GOT3 (cell line): Measurements from ENCODE around the gene BPHL.
A peak's percentile ranks its signal among the peaks of the same experiment; 100 is the strongest.
"Not testable (repeated sequence)": the region's sequence is repeated elsewhere in the genome, so short reads cannot be mapped to it uniquely, and the experiment has no call there.

Source experiments
- DNase-seq: peaks from one replicate; lab custom pipeline; 2025; ENCODE audit warnings: mixed read lengths; lab: John Stamatoyannopoulos, UW

Gene BPHL

DNA sequence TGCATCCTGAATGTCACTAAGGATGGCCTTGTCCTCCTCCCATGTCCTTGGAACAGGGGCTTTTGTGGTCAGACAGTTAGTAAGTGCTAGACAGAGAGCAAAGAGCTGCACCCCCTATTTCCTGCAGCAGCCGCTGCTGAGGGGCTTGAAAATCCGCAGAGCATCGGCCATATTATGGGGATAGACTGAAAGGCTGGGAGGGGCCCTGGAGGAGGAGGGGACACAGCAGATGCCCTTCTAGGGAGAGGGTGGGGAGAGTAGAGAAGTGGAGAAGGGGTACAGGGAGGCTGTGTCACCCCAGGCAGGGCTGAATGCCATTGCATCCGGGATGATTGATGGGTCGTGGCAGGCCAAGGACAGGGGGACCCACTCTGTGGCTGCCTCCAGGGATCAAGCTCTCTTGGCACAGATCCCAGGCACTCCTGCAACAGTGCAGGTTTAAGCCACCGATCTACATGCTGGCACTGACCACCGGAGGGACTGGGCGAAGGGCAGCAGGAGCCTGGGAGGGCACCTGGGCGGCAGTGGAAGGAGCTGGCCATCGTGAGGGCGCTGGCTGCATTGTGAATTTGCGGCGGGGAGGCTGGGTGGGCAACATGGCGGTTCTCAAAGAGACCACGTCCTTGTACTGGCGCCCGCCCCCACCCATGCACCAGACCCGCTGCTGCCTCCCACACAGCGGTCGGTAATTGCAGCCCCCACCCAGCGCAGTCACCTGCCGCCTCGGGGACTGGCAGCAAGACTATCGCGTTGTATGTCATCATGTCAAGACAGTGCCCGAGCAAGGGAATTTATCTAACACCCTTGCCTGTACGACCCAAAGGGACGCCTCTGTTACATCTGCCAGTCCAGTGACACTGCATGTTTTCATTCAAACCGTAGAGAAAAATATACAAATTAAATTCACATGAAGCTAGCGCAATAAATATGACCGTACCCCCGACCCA is 37.9 kb downstream of the BPHL start:
- DNase-seq: not testable (repeated sequence)

DNA sequence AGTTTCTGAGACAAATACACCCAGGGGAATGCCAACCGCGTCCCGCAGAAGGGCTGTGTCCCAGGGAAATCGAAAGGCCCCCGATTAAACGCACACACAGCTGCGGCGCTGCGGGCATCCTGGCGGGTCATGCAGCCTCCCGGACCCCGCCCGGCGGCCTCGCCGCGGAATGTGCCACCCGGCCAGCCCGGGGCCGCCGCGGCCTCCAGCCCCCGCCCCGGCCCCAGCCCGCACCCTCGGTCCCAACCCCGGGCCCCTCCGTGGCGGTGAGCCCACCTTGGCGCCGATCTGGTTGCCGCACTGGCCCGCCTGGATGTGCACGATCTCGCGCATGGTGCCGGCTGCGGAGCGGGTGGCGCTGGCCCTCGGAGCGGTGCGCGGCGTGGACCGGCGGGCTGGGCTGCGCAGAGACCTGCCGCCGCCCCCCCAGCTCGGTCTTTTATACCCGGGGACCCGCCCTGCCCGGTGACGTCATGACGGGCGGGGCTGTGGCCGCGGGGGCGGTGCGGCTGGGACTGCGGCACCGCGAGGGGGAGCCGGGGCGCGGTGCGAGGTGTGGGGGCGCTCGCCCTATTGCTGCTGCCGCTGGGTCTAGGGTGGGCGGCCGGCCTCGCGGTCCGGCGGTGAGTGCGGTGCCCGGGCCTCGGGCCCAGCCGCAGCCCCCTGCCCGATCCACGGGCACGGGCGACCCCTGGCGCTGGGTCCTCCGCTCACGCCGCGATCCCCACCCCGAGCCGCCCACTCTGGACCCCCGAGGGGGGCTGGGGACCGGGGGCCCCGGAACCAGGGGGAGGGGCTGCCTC is 38.8 kb downstream of the BPHL start, which contains the start of gene TUBB2A:
TUBB2A (minus strand) TSS at position 414 of the 803 bp plus-strand sequence; CDS start at position 333, 81 bp downstream.
- peak; percentile 72 for DNase-seq

DNA sequence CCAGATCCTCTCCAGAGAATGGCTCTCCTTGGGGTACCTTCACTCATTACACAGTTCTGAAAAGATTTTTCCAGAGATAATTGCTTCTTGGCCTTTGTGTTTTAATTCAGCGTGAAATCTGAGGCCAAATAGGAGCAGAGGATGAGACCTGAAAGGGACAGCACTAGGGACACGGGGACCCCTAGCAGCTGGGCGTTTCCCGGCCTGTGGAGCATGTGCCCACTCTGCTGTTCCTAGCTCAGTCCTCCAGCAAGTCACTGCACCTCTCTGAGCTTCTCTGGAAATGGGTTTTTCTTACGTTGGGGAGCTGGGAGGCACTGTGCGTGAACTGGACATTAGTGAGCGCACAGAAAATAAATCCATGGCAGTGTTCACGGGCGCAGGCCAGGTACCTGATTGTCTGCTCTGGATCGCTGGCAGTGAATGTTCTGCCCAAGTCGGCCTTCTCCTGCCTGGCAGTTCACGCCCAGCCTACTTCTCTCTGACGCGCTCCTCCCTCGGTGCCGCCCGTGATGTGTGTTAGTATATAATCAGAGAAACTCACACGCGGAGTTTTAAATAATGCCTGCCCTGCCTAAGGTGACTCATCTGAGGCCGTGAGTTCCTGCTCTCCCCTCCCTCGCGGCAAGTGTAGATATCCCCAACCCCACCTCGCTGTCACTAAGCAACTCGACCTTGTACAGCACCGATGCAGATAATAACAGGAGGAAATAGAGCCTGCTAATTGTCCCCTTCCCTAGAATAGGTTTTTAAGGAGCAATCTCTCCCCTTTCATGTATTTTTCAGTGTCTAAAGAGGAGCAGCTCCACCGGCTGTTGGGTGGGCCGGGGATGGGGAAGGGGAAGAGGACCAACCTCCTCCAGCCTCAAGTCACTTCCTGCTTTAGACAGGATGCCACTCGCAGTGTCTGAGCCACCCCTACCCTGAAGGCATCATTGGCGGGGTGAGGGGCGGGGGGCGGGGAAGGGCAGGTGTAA is 41.6 kb downstream of the BPHL start:
- DNase-seq: no peak

DNA sequence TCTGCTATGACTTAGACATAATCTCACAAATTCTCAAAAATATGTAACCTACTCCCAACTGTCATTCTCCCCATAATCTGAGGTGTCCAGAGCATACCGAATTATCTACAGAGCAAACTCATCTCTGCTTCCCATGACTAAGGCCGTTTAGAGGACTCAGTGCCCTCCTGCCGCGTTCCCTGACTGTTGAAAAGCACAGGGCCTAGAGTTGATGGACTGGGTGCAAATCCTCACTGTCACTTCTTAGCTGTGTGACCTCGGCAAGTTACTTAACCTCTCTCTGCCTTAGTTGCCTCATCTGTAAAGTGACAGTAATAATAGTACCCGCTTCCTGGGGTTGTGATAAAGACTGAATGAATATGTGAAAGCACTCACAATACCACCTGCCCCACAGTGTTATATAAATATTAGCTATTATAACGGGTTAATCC is 43.6 kb downstream of the BPHL start:
- DNase-seq: no peak

DNA sequence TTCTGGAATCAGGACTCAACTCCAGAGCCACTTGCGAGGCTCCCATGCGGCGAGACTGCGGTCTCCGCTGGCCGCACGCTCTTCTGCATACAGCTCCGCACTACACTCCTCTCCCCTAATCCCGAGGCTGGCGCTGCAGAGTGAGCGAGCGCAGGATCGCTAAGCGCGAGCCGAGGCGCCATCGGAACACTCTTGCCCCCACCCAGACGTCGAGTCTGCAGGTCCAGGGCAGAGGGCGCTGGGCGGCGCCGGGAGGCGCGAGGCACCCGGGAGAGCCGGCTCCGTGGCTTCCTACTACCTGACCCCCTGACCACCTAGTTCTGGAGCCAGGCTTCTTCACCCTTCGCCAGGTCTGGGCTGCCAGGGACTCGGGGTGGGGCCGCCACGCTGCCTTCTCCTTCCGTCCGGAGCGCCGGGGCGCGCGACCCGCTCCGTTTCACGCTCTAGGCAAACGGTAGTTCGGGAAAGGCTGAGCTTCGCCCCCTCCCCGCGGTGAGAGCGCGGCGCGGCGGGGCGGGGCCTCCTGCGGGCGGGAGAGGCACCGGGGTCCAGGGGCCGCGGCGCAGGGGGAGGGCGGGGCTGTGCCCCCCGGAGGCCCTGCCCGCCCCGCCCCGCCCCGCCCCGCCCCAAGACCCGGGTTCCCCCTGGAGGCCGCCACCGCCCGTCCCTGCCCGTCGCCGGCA is 44.2 kb downstream of the BPHL start:
- peak; percentile 64 for DNase-seq

DNA sequence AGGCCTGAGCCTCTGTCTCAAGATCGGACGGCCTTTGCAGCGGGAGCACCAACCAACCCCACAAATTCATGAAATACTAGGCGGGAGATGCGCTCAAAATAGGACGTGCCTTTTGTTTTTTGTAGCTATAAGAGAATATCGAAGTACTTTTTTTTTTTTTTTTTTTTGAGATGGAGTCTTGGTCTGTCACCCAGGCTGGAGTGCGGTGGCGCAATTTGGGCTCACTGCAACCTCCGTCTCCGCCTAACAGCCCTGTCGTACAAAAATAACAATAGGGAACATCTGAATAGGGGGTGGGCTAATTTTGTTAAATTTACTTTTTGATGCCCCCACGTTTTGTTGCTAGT is 44.7 kb downstream of the BPHL start:
- DNase-seq: no peak

DNA sequence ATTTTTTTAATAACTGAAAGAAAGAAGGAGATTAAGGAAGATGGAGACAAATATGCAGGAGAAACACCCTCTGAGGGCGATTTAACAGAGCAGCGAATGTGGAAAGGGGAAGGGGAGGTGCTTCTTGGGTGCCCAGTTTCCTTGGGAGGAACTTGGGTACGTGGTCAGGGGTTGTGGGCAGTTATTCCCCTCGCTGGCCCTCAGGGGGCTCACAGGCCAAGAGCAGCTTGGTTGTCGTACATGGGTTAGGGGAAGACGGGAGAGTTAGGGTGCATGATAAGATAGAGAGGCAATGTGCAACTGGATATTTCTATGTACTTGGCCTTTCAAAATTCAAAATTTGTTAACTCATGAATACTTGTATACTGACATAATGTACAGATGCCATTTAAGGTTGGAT is 45.9 kb downstream of the BPHL start:
- no peak for DNase-seq

DNA sequence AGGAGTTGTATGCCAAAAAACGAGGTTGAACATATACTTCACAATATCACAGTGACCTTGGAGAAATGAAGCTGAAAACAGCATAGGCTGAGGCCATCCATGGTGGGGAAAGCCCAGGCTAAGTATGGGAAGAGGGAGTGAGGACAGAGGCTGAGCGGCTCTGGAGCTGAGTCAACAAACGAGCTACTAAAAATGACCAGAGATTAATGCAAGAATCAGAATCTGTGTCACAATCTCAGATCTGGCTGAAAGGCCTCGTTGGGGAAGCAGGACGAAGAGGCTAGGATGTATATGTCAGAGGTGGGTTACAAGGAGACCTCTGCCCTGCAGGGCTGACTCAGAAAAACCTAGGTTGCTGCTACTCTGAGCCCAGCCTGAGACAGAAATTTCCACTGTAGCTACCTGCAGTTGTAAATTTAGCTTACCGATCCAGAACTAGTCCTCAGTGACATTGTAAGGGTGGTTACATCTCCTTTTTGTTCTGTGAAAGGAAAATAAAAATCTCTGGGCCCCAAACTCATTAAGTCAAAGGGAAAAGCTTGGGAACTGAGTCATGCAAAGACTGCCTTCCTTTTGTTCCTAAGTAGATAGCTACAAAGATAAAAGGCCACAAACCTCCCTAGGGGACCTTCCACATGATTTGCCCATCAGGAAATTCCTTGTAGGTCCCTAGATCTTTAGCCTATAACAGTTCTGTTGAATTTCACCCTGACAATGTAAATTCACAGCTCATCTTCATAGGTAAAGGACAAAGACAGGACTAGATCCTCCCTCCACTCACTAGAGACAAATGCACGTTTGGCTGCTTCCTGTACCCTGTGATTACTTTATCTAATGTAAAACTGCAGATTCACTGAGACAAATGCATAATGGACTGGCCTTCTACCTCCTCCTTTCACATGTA is 47.4 kb downstream of the BPHL start:
- no peak for DNase-seq

DNA sequence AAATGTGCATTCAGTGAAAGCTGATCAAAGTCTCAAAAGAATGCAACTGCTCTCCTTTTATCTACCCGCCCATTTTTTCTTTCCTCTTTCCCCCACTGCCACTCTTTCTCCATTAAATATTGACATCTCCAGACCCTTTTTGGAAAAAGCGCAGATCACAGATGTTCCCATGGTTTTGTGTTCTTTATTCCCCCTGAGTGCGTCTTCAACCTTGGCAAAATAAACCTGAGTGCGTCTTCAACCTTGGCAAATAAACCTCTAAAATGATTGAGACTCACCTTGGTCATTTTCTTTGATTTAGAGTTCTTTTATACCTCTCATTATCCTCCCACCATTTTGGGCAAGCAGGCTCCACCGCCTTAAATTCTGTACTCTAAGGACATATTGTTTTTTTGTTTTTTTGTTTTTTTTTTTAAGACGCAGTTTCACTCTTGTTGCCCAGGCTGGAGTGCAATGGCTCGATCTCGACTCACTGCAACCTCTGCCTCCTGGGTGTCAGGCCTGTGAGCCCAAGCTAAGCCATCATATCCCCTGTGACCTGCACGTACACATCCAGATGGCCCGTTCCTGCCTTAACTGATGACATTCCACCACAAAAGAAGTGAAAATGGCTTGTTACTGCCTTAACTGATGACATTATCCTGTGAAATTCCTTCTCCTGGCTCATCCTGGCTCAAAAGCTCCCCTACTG is 48.2 kb downstream of the BPHL start:
- DNase-seq: not testable (repeated sequence)

DNA sequence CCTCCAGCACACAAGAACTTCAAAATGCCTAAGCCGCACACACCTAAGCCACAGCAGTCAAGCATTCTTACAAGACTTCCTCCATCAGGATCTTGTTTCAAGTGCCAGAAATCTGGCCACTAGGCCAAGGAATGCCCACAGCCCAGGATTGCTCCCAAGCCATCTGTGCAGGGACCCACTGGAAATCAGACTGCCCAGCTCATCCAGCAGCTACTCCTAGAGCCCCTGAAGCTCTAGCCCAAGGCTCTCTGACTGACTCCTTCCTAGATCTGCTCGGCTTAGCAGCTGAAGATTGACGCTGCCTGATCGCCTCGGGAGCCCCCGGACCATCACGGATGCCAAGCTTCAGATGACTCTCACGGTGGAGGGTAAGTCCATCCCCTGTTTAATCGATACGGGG is 49.5 kb downstream of the BPHL start:
- DNase-seq: not testable (repeated sequence)

DNA sequence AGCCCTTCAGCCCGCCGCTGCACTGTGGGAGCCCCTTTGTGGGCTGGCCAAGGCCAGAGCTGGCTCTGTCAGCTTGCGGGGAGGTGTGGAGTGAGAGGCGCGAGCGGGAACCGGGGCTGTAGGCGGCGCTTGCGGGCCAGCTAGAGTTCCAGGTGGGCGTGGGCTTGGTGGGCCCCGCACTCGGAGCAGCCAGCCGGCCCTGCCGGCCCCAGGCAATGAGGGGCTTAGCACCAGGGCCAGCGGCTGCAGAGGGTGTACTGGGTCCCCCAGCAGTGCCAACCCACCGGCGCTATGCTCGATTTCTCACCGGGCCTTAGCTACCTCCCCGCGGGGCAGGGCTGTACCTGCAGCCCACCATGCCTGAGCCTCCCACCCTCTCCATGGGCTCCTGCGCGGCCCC is 52.2 kb downstream of the BPHL start:
- not testable (repeated sequence) for DNase-seq

DNA sequence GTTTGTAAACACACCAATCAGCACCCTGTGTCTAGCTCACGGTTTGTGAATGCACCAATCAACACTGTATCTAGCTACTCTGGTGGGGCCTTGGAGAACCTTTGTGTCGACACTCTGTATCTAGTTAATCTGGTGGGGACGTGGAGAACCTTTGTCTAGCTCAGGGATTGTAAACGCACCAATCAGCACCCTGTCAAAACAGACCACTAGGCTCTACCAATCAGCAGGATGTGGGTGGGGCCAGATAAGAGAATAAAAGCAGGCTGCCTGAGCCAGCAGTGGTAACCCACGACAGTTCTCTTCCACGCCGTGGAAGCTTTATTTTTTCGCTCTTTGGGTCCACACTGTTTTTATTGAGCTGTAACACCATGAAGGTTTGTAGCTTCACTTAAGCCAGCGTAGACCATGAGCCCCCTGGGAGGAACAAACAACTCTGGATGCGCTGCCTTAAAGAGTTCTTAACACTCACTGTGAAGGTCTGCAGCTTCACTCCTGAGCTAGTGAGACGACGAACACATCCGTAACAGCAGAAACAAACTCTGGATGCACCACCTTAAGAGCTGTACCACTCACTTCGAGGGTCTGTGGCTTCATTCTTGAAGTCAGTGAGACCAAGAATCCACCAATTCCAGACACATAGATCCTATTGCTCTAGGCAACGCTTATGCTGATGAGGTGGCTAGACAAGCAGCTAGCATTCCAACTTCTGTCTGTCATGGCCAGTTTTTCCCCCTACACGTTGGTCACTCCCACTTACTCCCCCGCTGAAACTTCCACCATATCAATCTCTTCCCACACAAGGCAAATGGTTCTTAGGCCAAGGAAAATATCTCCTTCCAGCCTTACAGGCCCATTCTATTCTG is 53.0 kb downstream of the BPHL start:
- not testable (repeated sequence) for DNase-seq

DNA sequence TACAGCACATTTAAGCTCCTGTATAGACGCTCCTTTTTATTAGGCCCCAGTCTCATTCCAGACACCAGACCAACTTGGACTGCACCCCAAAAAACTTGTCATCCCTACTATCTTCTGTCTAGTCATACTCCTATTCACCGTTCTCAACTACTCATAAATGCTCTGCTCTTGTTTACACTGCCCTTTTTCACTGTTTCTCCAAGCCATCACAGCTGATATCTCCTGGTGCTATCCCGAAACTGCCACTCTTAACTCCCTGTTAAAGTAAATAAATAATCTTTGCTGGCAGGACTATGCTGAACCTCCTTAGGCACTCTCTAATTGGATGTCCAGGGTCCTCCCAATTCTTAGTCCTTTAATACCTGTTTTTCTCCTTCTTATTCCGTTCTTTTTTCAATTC is 54.3 kb downstream of the BPHL start:
- not testable (repeated sequence) for DNase-seq

DNA sequence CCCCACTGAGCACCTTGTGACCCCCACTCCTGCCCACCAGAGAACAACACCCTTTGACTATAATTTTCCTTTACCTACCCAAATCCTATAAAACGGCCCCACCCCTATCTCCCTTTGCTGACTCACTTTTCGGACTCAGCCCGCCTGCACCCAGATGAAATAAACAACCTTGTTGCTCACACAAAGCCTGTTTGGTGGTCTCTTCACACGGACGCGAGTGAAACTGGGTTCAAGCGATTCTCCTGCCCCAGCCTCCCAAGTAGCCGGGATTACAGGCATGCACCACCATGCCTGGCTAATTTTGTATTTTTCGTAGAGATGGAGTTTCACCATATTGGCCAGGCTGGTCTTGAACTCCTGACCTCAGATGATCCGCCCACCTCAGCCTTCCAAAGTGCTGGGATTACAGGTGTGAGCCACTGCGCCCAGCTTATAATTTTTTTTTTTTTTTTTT is 55.2 kb downstream of the BPHL start:
- DNase-seq: not testable (repeated sequence)

DNA sequence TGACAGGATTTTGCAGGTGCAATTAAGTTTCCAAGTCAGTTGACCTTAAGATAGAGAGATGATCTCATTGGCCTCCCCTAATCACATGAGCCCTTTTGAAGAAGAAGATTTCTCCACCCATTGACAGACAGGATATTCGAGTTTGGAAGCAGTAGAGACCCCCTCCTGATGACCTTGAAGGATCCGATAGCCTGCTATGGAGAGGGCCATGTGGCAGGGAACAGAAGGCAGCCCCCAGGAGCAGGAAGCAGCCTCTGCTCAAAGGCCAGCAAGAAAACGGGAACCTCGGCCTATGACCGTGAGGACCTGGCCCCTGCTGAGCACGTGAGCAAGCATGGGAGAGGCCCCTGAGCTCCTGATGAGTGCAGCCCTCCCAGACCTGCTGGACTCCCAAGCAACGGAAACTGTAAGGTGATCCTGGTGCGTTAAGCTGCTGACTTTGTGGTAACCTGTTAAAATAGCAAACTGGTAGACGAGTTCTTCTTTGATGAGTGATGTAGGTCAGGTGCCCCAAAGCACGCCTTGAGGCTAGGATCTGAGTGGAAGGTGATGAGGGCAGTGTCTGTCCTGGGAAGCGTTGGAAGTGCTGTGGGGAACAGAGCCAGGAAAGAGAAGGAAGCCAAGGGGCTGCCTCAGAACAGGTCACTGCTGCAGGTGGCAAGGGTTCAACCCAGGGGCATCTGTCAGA is 57.3 kb downstream of the BPHL start:
- DNase-seq: no peak

DNA sequence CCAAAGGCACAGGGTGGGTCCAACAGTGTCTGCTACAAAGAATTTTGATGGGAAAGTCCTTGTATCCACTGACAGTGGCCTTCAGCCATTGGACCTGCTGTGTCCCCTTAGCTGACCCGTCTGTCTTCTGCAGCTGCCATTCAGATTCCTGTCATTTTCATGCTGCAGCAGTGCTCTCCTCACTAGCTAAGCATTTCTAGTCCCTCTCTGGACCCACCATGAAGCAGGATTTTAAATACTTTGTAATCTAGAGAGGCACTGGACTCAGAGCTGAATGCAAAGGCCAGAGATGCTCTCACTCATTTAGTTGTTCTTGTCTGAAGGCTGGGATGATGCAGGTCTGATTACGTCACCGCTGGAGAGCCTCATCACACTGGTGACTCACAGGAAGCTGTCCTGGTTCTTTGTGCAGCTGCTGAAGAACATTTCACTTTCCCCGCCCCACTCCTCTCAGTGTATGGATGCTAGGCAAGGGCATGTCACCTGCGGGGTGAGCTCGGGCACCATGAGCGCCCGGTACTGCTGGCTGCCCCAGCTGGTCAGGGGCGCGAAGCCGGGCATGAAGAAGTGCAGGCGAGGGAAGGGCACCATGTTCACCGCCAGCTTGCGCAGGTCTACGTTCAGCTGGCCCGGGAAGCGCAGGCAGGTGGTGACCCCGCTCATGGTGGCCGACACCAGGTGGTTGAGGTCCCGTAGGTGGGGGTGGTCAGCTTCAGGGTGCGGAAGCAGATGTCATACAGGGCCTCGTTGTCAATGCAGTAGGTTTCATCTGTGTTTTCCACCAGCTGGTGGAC is 58.2 kb downstream of the BPHL start:
- DNase-seq: no peak

DNA sequence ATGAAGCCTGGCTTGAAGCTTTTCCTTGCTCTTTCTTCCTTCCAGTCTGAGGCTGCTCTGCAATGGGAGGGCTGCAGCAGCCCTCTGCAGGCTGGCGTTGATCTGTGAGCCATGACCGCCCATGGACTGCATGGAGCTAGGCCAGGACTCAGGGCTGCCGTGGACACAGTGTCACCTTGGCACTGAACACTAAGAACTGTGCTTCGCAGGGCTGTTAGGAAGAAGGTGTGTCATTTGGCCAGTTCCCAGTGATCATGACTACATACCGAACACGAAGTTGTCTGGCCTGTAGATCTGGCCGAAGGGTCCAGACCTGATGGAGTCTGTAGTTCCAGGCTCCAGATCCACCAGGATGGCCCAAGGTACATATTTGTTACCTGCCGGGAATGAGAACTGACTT is 60.2 kb downstream of the BPHL start:
- not testable (repeated sequence) for DNase-seq
